ENCODE results near the gene MSRB3. TPM values are rescaled to one million over a fixed set of nuclear protein-coding genes. Genes with fewer than 3 reads are reported as not detected.

Gene MSRB3
- polyA plus RNA-seq, 1 donor (not counting 4 experiments of a cell fraction or from before 2014, with no cell fraction given): 12.3 TPM

- H3K79me2 ChIP-seq (ENCODE audit: control insufficient read depth, insufficient read depth, low read length): no peaks in the 10 kb centered on the region
- no peaks in the 10 kb centered on the region for H4K20me1 ChIP-seq (ENCODE audit: control insufficient read depth, extremely low read depth, insufficient read depth, low read length)
- H3K9me3 ChIP-seq (ENCODE audit: control insufficient read depth, low read depth, low read length): no peaks in the 10 kb centered on the region
- DNase-seq (ENCODE audit: low read depth, low spot score) (no peak), FAIRE-seq (no peak)
- no peak overlapping the region for H3K27ac ChIP-seq (ENCODE audit: control insufficient read depth, insufficient read depth, low read length)
- H2AFZ ChIP-seq (ENCODE audit: control insufficient read depth, low read length): no peak overlapping the region
- H3K4me3 ChIP-seq (ENCODE audit: control insufficient read depth in 2 of 3, extremely low read depth in 1 of 3, insufficient read depth in 2 of 3, low read depth in 1 of 3, low read length in 3 of 3): no peak overlapping the region
- H3K9ac ChIP-seq (ENCODE audit: control insufficient read depth, extremely low read depth, insufficient read depth, low read length): no peak overlapping the region
- dilution Hi-C loops (cut with MboI; ENCODE audit: extremely low pct_ligation_motif_present, low sequenced_read_pairs): no loop called here
- H3K36me3 ChIP-seq (ENCODE audit: control insufficient read depth in 2 of 2, extremely low read depth in 1 of 2, insufficient read depth in 2 of 2, low read length in 2 of 2): no peaks in the 10 kb centered on the region
- no peak for TF ChIP-seq EZH2 (IDR thresholded peaks at IDR 0.05; ENCODE audit: low read length)
- TF ChIP-seq CTCF (optimal IDR thresholded peaks at IDR 0.05 in 1 of 3, IDR thresholded peaks at IDR 0.05 in 1 of 3, conservative IDR thresholded peaks at IDR 0.05 in 1 of 3; ENCODE audit: extremely low read depth in 1 of 3, insufficient read depth in 2 of 3, low read length in 3 of 3): no peak
- H3K4me2 ChIP-seq (ENCODE audit: control insufficient read depth, extremely low read depth, insufficient read depth, low read depth, low read length): no peak overlapping the region
- peaks cover 4% of the 10 kb centered on the region for H3K4me1 ChIP-seq (ENCODE audit: control insufficient read depth, extremely low read depth, insufficient read depth, low read length)
- no peaks in the 10 kb centered on the region for H3K9me1 ChIP-seq (ENCODE audit: control insufficient read depth, extremely low read depth, insufficient read depth, low read length)
- H3K27me3 ChIP-seq (ENCODE audit: control insufficient read depth, extremely low read depth, insufficient read depth, low read length): peaks cover 6% of the 10 kb centered on the region
These were observed 12.1 kb upstream of the MSRB3 start for GRCh38 chr12:65266408-65266807.

- FAIRE-seq: no peak
- no peak overlapping the region for H2AFZ ChIP-seq (ENCODE audit: control insufficient read depth, low read length)
These were observed 8.9 kb upstream of the MSRB3 start for GRCh38 chr12:65269603-65270002.

More at GRCh38 chr12:65269603-65270002, 8.9 kb upstream of the MSRB3 start:
- peaks cover 4% of the 10 kb centered on the region for H3K4me1 ChIP-seq (ENCODE audit: control insufficient read depth, extremely low read depth, insufficient read depth, low read length)
- H3K27me3 ChIP-seq (ENCODE audit: control insufficient read depth, extremely low read depth, insufficient read depth, low read length): peaks cover 4% of the 10 kb centered on the region
- H3K4me2 ChIP-seq (ENCODE audit: control insufficient read depth, extremely low read depth, insufficient read depth, low read depth, low read length): peak overlapping the region; percentile 24
- H3K9me1 ChIP-seq (ENCODE audit: control insufficient read depth, extremely low read depth, insufficient read depth, low read length): no peaks in the 10 kb centered on the region
- dilution Hi-C loops (cut with MboI; ENCODE audit: extremely low pct_ligation_motif_present, low sequenced_read_pairs): no loop called here
- no peak overlapping the region for H3K9ac ChIP-seq (ENCODE audit: control insufficient read depth, extremely low read depth, insufficient read depth, low read length)
- no peaks in the 10 kb centered on the region for H3K36me3 ChIP-seq (ENCODE audit: control insufficient read depth in 2 of 2, extremely low read depth in 1 of 2, insufficient read depth in 2 of 2, low read length in 2 of 2)
- no peak for DNase-seq (ENCODE audit: low read depth, low spot score)
- H3K4me3 ChIP-seq (ENCODE audit: control insufficient read depth in 2 of 3, extremely low read depth in 1 of 3, insufficient read depth in 2 of 3, low read depth in 1 of 3, low read length in 3 of 3): no peak overlapping the region
- no peaks in the 10 kb centered on the region for H4K20me1 ChIP-seq (ENCODE audit: control insufficient read depth, extremely low read depth, insufficient read depth, low read length)
- H3K27ac ChIP-seq (ENCODE audit: control insufficient read depth, insufficient read depth, low read length): no peak overlapping the region
- TF ChIP-seq CTCF (optimal IDR thresholded peaks at IDR 0.05 in 1 of 3, IDR thresholded peaks at IDR 0.05 in 1 of 3, conservative IDR thresholded peaks at IDR 0.05 in 1 of 3; ENCODE audit: extremely low read depth in 1 of 3, insufficient read depth in 2 of 3, low read length in 3 of 3) (no peak), EZH2 (IDR thresholded peaks at IDR 0.05; ENCODE audit: low read length) (no peak)
- no peaks in the 10 kb centered on the region for H3K79me2 ChIP-seq (ENCODE audit: control insufficient read depth, insufficient read depth, low read length)
- H3K9me3 ChIP-seq (ENCODE audit: control insufficient read depth, low read depth, low read length): no peaks in the 10 kb centered on the region
